NCI-H146 (cell line): ENCODE results near the gene ADAM33.

ENCODE experiments used
- DNase-seq: peaks from one replicate; lab custom pipeline; 2025; lab: John Stamatoyannopoulos, UW

The ADAM33 gene

GRCh38 chr20:3645309-3646066 is 36.3 kb downstream of the ADAM33 start:
- peak; percentile 43 for DNase-seq

- DNase-seq, result no peak
These were observed 41.6 kb downstream of the ADAM33 start for GRCh38 chr20:3640259-3640658.

GRCh38 chr20:3635346-3635745 is 46.5 kb downstream of the ADAM33 start:
- DNase-seq, result no peak

GRCh38 chr20:3633913-3634478 is 47.8 kb downstream of the ADAM33 start:
- no peak for DNase-seq

GRCh38 chr20:3632311-3633004 is 49.4 kb downstream of the ADAM33 start:
- DNase-seq, result no peak

GRCh38 chr20:3631534-3631933 is 50.3 kb downstream of the ADAM33 start:
- DNase-seq, result no peak

GRCh38 chr20:3630429-3630828 is 51.4 kb downstream of the ADAM33 start:
- no peak for DNase-seq

GRCh38 chr20:3629893-3630292 is 51.9 kb downstream of the ADAM33 start:
- no peak for DNase-seq

DNA sequence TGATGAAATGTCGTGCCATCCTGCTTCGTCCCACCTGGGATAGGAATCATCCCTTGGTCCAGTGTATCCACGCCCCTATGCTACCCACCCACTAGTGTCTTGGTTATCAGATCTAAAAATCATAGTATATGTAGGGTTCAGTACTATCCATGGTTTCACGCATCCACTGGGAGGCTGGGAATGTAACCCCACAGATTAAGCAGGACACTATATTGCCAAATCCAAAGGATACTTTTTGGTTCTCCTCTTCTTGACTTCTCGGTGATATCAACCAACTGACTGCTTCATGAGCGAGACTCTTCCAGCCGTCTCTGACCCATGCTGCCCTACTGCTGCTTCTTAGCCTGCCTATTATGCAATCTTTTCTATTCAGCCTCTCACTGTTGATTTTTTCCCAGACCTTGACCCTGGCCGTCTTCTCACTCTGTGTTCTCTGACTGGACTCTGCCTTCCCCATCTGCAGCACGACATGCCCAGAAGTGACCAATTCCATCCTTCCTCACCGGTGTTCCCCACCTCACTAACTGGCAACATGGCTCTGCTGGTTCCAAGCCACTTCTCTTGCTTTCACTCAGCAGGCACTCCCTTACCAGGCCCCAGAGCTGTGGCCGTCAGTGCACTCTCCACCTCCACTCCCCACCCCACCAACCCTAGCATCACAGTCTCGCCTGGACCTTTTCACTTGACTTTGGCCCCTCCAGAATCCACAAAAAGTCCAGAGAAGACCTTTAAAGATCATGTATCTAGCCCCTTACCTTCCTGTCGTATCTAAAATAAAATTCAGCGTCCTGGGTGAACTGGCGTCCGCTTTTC is 53.1 kb downstream of the ADAM33 start:
- no peak for DNase-seq

GRCh38 chr20:3627476-3627875 is 54.3 kb downstream of the ADAM33 start:
- DNase-seq, result no peak

GRCh38 chr20:3622406-3622805 is 59.4 kb downstream of the ADAM33 start:
- DNase-seq, result no peak

DNA sequence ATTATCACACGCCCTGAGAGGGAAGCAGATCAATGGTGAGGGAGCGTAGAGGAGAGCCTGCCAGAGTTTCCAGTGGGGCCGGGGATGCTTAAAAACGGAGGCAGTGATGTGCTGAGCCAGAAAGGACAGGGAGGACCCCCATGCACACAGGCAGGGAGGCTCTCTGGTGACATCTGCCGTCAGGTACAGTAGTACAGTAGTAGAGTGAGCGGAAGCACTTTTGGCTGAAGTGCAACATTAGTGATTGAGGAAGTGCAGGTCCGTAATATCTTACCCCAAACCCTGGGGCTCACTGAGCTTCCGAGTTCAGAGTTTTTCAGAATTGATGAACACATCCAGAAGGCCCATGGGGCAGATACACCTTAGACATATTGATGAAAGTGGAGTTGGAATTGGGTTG is 60.7 kb downstream of the ADAM33 start:
- DNase-seq, result no peak
